AML-193 (cell line): Measurements from ENCODE around the gene CEP78.
"Not testable (repeated sequence)": the region's sequence is repeated elsewhere in the genome, so short reads cannot be mapped to it uniquely, and the experiment has no call there.

Experiments used
- DNase-seq, 2 experiments: peaks; one replicate each; lab custom pipeline; 2025; lab: John Stamatoyannopoulos, UW

The CEP78 gene

GRCh38 chr9:78235762-78236550, at the start of gene CEP78:
Gene CEP78 (plus strand): TSS chr9:78236075. CDS start chr9:78236351, 276 bp downstream.
- peak; percentile 80 to 88 for DNase-seq

- DNase-seq: no peak
Observed at GRCh38 chr9:78187763-78188484, 48.0 kb upstream of the CEP78 start.

GRCh38 chr9:78188594-78188993, 47.3 kb upstream of the CEP78 start:
- DNase-seq: no peak

- DNase-seq: no peak
Observed at GRCh38 chr9:78189001-78189400, 46.9 kb upstream of the CEP78 start.

GRCh38 chr9:78189461-78189860, 46.4 kb upstream of the CEP78 start:
- DNase-seq: no peak

GRCh38 chr9:78191931-78192330, 43.9 kb upstream of the CEP78 start:
- DNase-seq: no peak

- no peak for DNase-seq
Observed at GRCh38 chr9:78196258-78196657, 39.6 kb upstream of the CEP78 start.

- not testable (repeated sequence) for DNase-seq
Observed at GRCh38 chr9:78201158-78201777, 34.6 kb upstream of the CEP78 start.

GRCh38 chr9:78207319-78207718, 28.6 kb upstream of the CEP78 start:
- no peak for DNase-seq

- no peak for DNase-seq
Observed at GRCh38 chr9:78207901-78208300, 28.0 kb upstream of the CEP78 start.

- DNase-seq: no peak
Observed at GRCh38 chr9:78209127-78209526, 26.7 kb upstream of the CEP78 start.

GRCh38 chr9:78210841-78211301, 25.0 kb upstream of the CEP78 start:
- no peak for DNase-seq

- DNase-seq: no peak
Observed at GRCh38 chr9:78212868-78213267, 23.0 kb upstream of the CEP78 start.

- DNase-seq: peak in 1 of 2 experiments; percentile 8
Observed at GRCh38 chr9:78213712-78214111, 22.2 kb upstream of the CEP78 start.

- no peak for DNase-seq
Observed at GRCh38 chr9:78214492-78214891, 21.4 kb upstream of the CEP78 start.

- DNase-seq: no peak
Observed at GRCh38 chr9:78215706-78216105, 20.2 kb upstream of the CEP78 start.

GRCh38 chr9:78218890-78219289, 17.0 kb upstream of the CEP78 start:
- DNase-seq: no peak

- DNase-seq: no peak
Observed at GRCh38 chr9:78221425-78221824, 14.4 kb upstream of the CEP78 start.

- DNase-seq: not testable (repeated sequence)
Observed at GRCh38 chr9:78221841-78222240, 14.0 kb upstream of the CEP78 start.

- DNase-seq: no peak
Observed at GRCh38 chr9:78230761-78231160, 5.1 kb upstream of the CEP78 start.

GRCh38 chr9:78232471-78232870, 3.4 kb upstream of the CEP78 start:
- not testable (repeated sequence) for DNase-seq

GRCh38 chr9:78234810-78235209, 1.1 kb upstream of the CEP78 start:
- DNase-seq: no peak

GRCh38 chr9:78235256-78235761, 566 bp upstream of the CEP78 start:
- no peak for DNase-seq
